ENCODE measurements around the gene TRIM69.

- no peak for TF ChIP-seq CTCF (IDR thresholded peaks at IDR 0.05; ENCODE audit: insufficient read depth, low read length)
- TF ChIP-seq REST (IDR thresholded peaks at IDR 0.05; ENCODE audit: insufficient replicate concordance, low read depth) = no peak
- no peak for TF ChIP-seq POLR2AphosphoS5 (IDR thresholded peaks at IDR 0.05; ENCODE audit: low read depth)
Observed at GRCh38 chr15:44792715-44793114, 56.4 kb downstream of the TRIM69 start.
